BE2C (cell line): ENCODE results near the gene OLFM2. TPM values are rescaled to one million over a fixed set of nuclear protein-coding genes. Genes with fewer than 3 reads are reported as not detected.

Experiments used
- DNase-seq: peaks from one replicate; pipeline ENCODE4 v3.0.0-alpha.2; 2020
- H3K27me3 ChIP-seq: fragments of 250-450 bp; sonication (Bioruptor Pico); 2 replicates; pipeline ENCODE4 v1.5.1; 2020; ENCODE audit warnings: mild to moderate bottlenecking
- H3K36me3 ChIP-seq: fragments of 250-450 bp; sonication (Bioruptor Pico); 2 replicates; pipeline ENCODE4 v1.5.1; 2020; ENCODE audit warnings: mild to moderate bottlenecking
- H3K4me1 ChIP-seq: fragments of 250-450 bp; sonication (Bioruptor Pico); 2 replicates; pipeline ENCODE4 v1.5.1; 2020
- H3K4me3 ChIP-seq: 2 replicates; pipeline ENCODE4 v1.5.1; 2011; ENCODE audit warnings: low read depth, low read length
- H3K9me3 ChIP-seq: fragments of 250-450 bp; sonication (Bioruptor Pico); 2 replicates; pipeline ENCODE4 v1.5.1; 2020
- CTCF ChIP-seq: IDR thresholded peaks from 2 replicates; pipeline ENCODE4 v1.5.1; 2012; ENCODE audit warnings: mild to moderate bottlenecking, low read depth, low read length
- polyA plus RNA-seq: library from polyadenylated mRNA; unstranded; fragments of >200 nt; gene quantifications from one replicate; pipeline ENCODE4 v1.2.1, GENCODE V29; 2012; ENCODE audit warnings: low read depth, missing spikeins; ENCODE audit not compliant: insufficient read length, insufficient read depth

The OLFM2 gene
- 0.43 TPM for polyA plus RNA-seq

GRCh38 chr19:9936326-9937000 lies at the start of gene OLFM2:
Gene OLFM2 (minus strand): TSS chr19:9936515. CDS start chr19:9936366, 149 bp downstream.
- H3K9me3 ChIP-seq, result no peaks in the 10 kb centered on the region
- H3K27me3 ChIP-seq, result peaks cover 11% of the 10 kb centered on the region
- TF ChIP-seq CTCF, result no peak
- peak; percentile 57 for DNase-seq
- no peaks in the 10 kb centered on the region for H3K36me3 ChIP-seq
- H3K4me1 ChIP-seq, result no peaks in the 10 kb centered on the region
- no peak within 1 kb of the TSS for H3K4me3 ChIP-seq

GRCh38 chr19:9981406-9982260 lies 45.3 kb upstream of the OLFM2 start:
- H3K27me3 ChIP-seq, result no peaks in the 10 kb centered on the region
- H3K4me3 ChIP-seq, result no peak overlapping the region
- no peak for DNase-seq
- TF ChIP-seq CTCF, result no peak
- no peaks in the 10 kb centered on the region for H3K9me3 ChIP-seq
- no peaks in the 10 kb centered on the region for H3K36me3 ChIP-seq
- H3K4me1 ChIP-seq, result no peaks in the 10 kb centered on the region

- TF ChIP-seq CTCF, result no peak
- Histone ChIP-seq H3K4me1 (no peaks in the 10 kb centered on the region), H3K9me3 (no peaks in the 10 kb centered on the region), H3K27me3 (peaks cover under 1% of the 10 kb centered on the region; the same call in 1 of the 2 replicates), H3K4me3 (no peak overlapping the region), H3K36me3 (no peaks in the 10 kb centered on the region)
- DNase-seq, result no peak
Measured at GRCh38 chr19:9972103-9972502, 35.8 kb upstream of the OLFM2 start.

GRCh38 chr19:9971166-9971897 lies 35.0 kb upstream of the OLFM2 start:
- no peaks in the 10 kb centered on the region for H3K9me3 ChIP-seq
- TF ChIP-seq CTCF, result no peak
- H3K27me3 ChIP-seq, result peaks cover 7% of the 10 kb centered on the region; the same call in 1 of the 2 replicates
- H3K4me1 ChIP-seq, result no peaks in the 10 kb centered on the region
- H3K4me3 ChIP-seq, result no peak overlapping the region
- no peaks in the 10 kb centered on the region for H3K36me3 ChIP-seq
- no peak for DNase-seq

GRCh38 chr19:9970481-9970880 lies 34.2 kb upstream of the OLFM2 start:
- Histone ChIP-seq H3K4me3 (no peak overlapping the region), H3K27me3 (peaks cover 13% of the 10 kb centered on the region), H3K9me3 (no peaks in the 10 kb centered on the region), H3K36me3 (no peaks in the 10 kb centered on the region), H3K4me1 (no peaks in the 10 kb centered on the region)
- TF ChIP-seq CTCF, result no peak
- DNase-seq, result no peak

GRCh38 chr19:9969688-9969975 lies 33.3 kb upstream of the OLFM2 start:
- Histone ChIP-seq H3K4me3 (no peak overlapping the region), H3K36me3 (no peaks in the 10 kb centered on the region), H3K27me3 (peaks cover 13% of the 10 kb centered on the region), H3K9me3 (no peaks in the 10 kb centered on the region), H3K4me1 (no peaks in the 10 kb centered on the region)
- TF ChIP-seq CTCF, result no peak
- DNase-seq, result no peak
